HG02852 (cell line): ENCODE measurements around the gene CHURC1.

Source experiments
- ATAC-seq: cut with Tn5 transposase; IDR thresholded peaks from one replicate; pipeline ENCODE4 v1.9.1; 2021; ENCODE audit warnings: mild to moderate bottlenecking, moderate library complexity; ENCODE audit not compliant: unreplicated experiment

The CHURC1 gene

DNA sequence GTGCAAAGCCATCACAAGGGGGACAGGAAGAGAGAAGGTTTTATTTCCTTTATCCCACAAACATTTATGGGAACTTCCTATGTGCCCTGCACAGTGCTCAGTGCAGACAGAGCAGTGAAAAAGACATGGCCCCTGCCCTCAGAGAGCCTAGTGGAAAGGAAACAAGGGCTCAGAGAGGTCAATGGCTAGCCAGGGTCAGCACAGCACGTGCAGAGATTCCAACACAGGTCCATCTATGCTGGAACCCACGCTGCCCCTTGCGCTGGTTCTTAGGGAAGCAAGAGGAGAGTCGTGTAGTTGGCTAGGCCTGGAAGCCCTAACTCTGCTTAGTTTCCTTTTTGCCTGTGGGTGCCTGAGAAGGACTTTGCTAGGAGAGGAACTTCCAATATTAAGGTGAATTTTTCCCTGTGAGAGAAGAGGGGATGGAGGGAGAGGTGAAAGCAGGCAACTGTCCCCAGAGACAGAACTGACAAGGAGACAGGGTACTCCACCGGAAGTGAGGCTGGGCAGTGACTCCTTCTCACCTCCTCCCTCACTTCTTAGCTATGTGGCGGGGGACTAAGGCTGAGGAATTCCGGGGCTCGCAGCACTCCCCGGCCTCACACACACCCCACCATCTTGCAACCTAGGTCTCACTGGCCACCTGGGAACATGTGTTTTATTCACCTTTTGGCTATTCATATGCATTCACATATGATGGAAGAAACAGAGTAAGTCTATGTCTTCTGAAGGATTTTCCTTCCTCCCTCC, 40.4 kb downstream of the CHURC1 start:
- no peak for ATAC-seq

DNA sequence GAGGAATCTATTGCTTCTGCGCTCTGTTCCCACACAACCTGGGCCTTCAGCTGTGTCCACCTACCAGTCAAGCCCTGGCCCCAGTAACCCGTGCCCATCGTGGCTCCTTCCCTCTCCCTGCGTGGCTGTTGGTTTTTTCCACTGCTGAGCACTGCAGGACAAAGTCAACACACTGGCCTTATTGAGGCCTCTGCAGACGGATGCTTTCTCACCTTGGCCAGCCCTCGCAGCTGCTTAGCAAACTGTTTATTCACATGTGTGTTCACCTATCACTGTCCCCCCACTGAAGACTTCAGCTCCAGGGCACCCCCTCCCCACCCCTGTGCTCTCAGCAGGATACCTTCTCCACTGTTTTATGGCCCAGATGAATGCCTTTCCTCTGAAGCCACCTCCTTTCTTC, 41.0 kb downstream of the CHURC1 start:
- ATAC-seq, result no peak

DNA sequence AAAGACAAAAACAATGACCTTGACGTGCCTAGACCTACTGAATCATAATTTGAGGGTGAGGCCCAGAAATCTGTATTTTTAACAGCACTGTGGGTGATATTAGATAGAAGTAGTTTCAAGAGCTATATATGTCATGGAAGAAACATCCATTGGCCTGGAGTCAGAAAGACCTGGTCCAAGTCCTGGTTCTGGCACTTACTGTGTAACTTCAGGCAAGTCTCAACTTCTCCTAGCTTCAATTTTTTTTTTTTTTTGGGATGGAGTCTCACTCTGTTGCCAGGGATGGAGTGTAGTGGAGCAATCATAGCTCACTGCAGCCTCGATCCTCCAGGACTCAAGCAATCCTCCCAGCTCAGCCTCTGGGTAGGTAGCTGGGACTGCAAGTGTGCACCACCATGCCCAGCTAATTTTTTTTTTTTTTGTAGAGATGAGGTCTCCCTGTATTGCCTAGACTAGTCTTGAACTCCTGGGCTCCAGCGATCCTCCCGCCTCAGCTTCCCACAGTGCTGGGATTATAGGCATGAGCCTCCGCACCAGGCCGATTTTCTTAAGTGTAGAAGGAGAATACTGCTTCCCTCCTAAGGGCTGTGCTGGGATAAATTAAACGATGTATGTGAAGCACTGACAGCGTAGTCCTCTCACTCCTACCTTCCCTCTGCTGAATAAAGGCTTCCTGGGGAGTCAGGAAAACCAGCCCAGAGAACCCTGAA, 42.6 kb downstream of the CHURC1 start:
- no peak for ATAC-seq

DNA sequence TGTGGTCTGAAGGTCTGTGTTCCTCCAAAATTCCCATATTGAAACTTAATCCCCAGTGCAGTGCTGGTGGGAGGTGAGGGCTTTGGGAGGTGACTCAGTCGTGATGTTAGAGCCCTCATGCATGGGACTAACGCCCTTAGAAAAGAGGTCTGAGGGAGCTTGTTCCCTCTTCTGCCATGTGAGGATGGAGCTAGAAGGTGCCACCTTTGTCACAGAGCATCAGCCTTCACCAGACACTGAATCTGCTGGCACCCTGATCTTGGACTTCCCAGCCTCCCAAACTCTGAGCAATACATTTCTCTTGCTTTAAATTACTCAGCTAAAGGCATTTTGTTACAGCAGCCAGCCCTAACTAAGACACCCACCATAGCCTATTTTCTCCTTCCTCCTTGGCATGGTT, 43.9 kb downstream of the CHURC1 start:
- ATAC-seq, result no peak

- ATAC-seq, result no peak
Measured at GRCh38 chr14:64958743-64959142, 44.5 kb downstream of the CHURC1 start.

- no peak for ATAC-seq
Measured at GRCh38 chr14:64960762-64961276, 46.6 kb downstream of the CHURC1 start.

DNA sequence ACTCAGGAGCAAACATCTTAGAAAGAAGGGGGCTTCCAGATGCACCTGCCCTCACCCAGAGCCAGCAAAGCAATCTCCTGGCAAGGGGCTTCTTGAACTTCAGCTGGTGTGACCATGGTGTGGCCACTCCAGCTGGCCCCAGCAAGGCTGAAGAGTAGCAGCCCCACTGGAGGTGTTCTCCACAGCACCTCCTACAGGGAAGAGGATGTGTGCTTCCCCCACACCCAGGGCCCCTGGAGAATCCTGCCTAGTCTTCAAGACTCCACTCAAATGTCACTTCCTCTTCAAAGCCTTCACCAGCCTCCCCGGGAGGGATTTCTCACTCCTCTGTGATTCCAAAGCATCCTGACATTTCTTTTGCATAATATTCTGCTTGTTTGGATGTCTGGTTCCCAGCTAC, 49.4 kb downstream of the CHURC1 start:
- ATAC-seq, result no peak

DNA sequence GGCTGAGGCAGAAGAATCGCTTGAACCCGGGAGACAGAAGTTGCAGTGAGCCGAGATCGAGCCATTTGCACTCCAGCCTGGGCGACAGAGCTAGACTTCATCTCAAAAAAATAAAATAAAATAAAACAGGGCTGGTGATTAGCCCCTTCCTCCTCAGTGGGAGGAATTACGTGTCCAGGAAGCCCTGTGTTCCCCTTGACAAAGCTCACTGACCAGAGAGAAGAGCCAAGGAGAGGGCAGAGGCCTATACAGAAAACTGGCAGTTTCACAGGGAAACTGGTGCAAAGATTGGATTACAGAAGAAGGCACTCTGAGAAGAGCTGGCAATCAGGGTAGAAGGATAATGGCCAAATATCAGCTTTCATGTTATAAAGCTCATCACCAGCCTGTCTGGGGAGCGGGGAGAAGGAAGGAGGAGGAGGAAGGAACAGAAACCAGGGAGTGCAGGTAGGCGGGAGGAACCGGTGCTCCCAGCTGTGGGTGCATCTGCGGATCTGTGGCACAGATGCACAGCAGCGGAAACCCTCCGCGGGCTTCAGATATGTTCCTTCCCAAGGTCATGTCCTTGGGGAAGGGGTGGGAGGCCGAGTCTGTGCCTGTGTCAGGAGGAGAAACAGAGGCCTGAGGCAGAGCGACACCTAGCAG, 51.2 kb downstream of the CHURC1 start:
- ATAC-seq, result no peak

GRCh38 chr14:64966976-64967375, 52.7 kb downstream of the CHURC1 start:
- no peak for ATAC-seq

GRCh38 chr14:64968167-64968566, 53.9 kb downstream of the CHURC1 start:
- no peak for ATAC-seq

GRCh38 chr14:64968651-64969050, 54.4 kb downstream of the CHURC1 start:
- ATAC-seq, result no peak

DNA sequence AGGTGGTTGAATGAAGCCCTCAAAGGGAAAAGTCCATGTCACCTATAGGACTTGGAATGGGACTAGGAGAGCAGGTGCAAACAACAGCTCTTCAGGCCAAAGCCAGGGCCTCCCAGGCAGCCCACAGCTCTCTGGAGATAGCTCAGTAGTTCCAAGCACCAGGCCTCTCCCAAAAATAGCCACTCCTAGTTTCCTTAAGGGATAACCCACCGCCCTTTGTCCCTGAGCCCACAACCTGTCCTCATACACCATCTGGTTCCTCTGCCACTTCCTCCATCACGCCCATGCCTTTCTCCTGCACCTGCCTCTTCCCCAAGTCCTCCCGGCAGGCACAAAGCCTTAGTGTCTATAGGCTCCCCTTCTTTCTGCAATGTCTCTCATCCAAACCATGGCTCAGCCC, 55.8 kb downstream of the CHURC1 start:
- ATAC-seq, result no peak

GRCh38 chr14:64970776-64971477, 56.7 kb downstream of the CHURC1 start:
- ATAC-seq, result no peak

DNA sequence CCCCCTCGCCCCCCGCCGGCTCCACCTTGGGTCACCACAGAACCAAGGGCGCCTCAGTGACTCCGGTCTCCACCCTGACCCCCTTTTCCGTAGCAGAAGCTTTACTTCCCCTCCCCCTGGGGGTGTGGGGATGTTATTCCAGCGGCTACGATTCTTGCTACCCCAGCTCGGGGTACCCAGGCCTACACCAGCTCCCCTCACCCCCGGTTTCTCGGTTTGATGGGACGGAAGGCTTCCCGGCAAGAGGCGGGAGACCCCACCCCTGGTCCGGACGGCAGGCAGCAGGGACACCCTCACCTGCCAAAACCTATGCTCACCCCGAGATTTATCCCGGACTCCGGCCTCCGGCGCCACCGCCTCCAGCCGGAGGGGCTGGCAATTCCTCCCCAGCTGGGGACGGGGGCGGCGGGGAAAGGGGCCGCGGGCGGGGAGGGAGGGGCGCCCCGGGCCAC, 57.3 kb downstream of the CHURC1 start:
- ATAC-seq, result no peak

DNA sequence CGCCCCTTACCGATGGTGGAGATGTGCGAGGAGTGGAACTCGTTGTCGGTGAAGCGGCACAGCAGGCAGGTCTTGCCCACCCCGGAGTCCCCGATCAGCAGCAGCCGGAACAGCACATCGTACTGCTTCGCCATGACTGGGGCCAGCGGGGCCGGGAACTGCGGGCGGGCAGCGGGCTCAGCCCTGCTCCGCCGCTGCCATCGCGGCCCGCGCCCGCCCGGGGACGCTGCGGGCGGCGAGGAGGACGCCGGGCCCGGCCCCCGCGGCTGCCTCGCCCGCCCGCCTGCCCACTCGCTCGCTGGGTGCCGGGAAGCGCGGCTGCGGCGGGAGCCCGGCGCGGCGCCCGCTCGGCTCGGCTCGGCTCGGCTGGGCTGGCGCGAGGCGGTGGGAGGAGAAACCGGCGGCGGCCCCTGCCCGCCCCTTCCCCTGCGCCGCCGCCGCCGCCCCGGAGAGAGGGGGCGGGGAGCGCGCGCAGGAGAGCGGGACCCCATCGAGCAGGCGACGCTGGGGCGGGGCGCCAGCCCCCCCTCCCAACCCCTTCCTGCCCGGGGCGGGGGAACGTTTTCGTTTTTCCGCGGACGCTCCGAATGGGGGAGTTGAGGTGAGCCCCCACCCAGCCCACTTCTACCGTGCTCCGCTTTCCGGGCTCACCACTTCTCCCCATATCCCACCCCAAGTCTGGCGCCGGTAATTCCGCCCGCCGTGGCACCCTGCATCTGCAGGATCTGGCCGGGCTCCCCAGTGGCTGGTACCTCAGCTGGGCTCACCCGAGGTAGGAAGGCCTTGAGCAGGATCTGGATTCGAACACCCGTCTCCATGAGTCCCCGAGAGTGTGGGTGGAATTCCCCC, 57.9 kb downstream of the CHURC1 start, which contains the start of gene RAB15:
RAB15 (minus strand) TSS at position 394 of the 849 bp plus-strand sequence; CDS start at position 134, 260 bp downstream.
- peak; percentile 59 for ATAC-seq

GRCh38 chr14:64973026-64973442, 58.8 kb downstream of the CHURC1 start:
- no peak for ATAC-seq

GRCh38 chr14:64973826-64974225, 59.6 kb downstream of the CHURC1 start:
- ATAC-seq, result no peak

- no peak for ATAC-seq
Measured at GRCh38 chr14:64974563-64974962, 60.3 kb downstream of the CHURC1 start.

DNA sequence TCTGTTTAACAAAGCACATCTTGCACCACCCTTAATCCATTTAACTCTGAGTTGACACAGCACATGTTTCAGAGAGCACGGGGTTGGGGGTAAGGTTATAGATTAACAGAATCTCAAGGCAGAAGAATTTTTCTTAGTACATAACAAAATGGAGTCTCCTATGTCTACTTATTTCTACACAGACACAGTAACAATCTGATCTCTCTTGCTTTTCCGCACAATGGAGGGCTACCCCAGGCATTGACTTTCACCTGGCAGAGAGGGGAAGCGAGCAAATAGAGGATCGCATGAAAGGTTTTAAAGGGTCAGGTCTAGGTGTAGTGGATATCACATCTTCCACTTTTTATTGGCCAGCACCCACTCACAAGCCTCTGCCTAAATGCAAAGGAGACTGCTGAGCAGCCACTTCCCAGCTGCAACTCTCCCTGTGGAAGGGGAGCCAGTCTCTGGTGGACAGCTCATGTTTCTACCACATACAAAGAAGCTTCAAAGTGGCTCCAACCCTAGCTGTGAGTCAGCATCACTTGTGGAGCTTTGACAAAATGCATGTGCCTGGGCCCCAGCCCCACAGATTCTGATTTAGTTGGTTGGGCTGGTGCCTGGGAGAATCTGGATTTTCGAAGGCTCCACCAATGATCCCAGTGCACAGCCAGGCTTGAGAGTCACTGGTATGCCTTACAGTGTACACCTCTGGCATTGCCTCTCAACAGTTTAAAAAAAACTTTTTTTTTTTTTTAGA, 65.2 kb downstream of the CHURC1 start:
- ATAC-seq, result no peak
